Smooth muscle cell (in vitro differentiated cells): ENCODE data around the gene HMGA1. TPM values are rescaled to one million over a fixed set of nuclear protein-coding genes. Genes with fewer than 3 reads are reported as not detected.

ENCODE experiments used
- DNase-seq: peaks from one replicate; lab custom pipeline; 2025; ENCODE audit not compliant: unreplicated experiment; lab: John Stamatoyannopoulos, UW
- H2AFZ ChIP-seq: fragments of 200-600 bp; sonication (generic); 2 replicates; pipeline ENCODE4 v1.6.0; 2016; ENCODE audit warnings: antibody characterized with exemption, low read depth, mild to moderate bottlenecking
- H3F3A ChIP-seq: fragments of 200-600 bp; sonication (generic); 2 replicates; pipeline ENCODE4 v1.6.0; 2017; ENCODE audit warnings: antibody characterized with exemption, low read depth
- H3K27ac ChIP-seq: fragments of 200-600 bp; sonication (generic); 2 replicates; pipeline ENCODE4 v1.5.1; 2016; ENCODE audit warnings: low read depth, mild to moderate bottlenecking
- H3K27me3 ChIP-seq: fragments of 200-600 bp; sonication (generic); 2 replicates; pipeline ENCODE4 v1.6.1; 2016; ENCODE audit warnings: low read depth, mild to moderate bottlenecking
- H3K36me3 ChIP-seq: fragments of 200-600 bp; sonication (generic); 2 replicates; pipeline ENCODE4 v1.5.1; 2016; ENCODE audit warnings: low read depth
- H3K4me1 ChIP-seq: fragments of 200-600 bp; sonication (generic); 2 replicates; pipeline ENCODE4 v1.5.1; 2016; ENCODE audit warnings: low read depth
- H3K4me2 ChIP-seq: fragments of 200-600 bp; sonication (generic); 2 replicates; pipeline ENCODE4 v1.6.0; 2016; ENCODE audit warnings: mild to moderate bottlenecking
- H3K4me3 ChIP-seq: fragments of 200-600 bp; sonication (generic); 2 replicates; pipeline ENCODE4 v1.5.1; 2016; ENCODE audit warnings: mild to moderate bottlenecking
- H3K79me2 ChIP-seq: fragments of 200-600 bp; sonication (generic); 2 replicates; pipeline ENCODE4 v1.6.0; 2016; ENCODE audit warnings: low read depth, mild to moderate bottlenecking
- H3K9ac ChIP-seq: fragments of 200-600 bp; sonication (generic); 2 replicates; pipeline ENCODE4 v1.6.0; 2016; ENCODE audit warnings: low read depth
- H3K9me3 ChIP-seq: fragments of 200-600 bp; sonication (generic); replicated peaks from 2 replicates; pipeline ENCODE4 v1.5.1; 2016; ENCODE audit warnings: low read depth
- H4K20me1 ChIP-seq: fragments of 200-600 bp; sonication (generic); 2 replicates; pipeline ENCODE4 v1.6.0; 2016; ENCODE audit warnings: low read depth
- WGBS: methylation state at CpG from one replicate; pipeline ENCODE4 v1.1.7; 2016; ENCODE audit warnings: low lambda C conversion rate; 5-methylcytosine and 5-hydroxymethylcytosine counted together
- polyA plus RNA-seq: library from polyadenylated mRNA; unstranded; fragments of >200 nt; fragmentation: Nextera tagmentation; extraction: Ambion mirVana; gene quantifications from 2 replicates; pipeline ENCODE4 v1.2.1, GENCODE V29; 2016
- total RNA-seq: library from RNA; depleted of rRNA; stranded (reverse); fragments of >200 nt; gene quantifications from 2 replicates; pipeline ENCODE4 v1.2.3, GENCODE V29; 2014
- TF ChIP-seq, protein P1 (sequence below): fragments of 200-600 bp; sonication (generic); IDR thresholded peaks from 2 replicates; pipeline ENCODE4 v1.5.1; 2017; ENCODE audit warnings: borderline replicate concordance, mild to moderate bottlenecking, antibody characterized with exemption; ENCODE audit not compliant: insufficient read depth, poor library complexity, severe bottlenecking

Gene HMGA1
- total and polyA plus RNA-seq, 2 experiments from 2014 or later: 41.8 to 69.9 TPM

DNA sequence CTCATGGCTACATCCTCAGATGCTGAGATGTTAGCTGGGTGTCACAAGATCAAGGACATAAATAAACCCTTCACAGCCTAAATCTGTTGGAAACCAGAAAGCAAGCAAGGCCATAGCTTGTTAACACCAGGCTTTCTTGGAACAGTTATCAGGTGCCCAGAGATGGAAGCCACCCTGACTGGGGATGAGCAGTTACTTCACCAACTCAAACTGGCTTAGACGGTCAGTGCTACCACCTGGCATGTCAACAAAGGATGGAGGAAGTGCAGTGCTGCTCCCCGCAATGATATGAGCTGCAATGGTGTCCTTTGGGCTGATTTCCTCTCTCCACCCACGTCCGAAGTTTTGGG, 41.1 kb downstream of the HMGA1 start:
- H3K36me3 ChIP-seq: no peaks in the 10 kb centered on the region
- no peak overlapping the region for H2AFZ ChIP-seq
- WGBS: 100% methylated on average over 4 of the region's 4 CpGs
- H3K9me3 ChIP-seq: no peaks in the 10 kb centered on the region
- DNase-seq: no peak
- no peaks in the 10 kb centered on the region for H4K20me1 ChIP-seq
- no peak overlapping the region for H3K4me3 ChIP-seq
- no peak overlapping the region for H3K9ac ChIP-seq
- no peaks in the 10 kb centered on the region for H3K4me1 ChIP-seq
- no peaks in the 10 kb centered on the region for H3K79me2 ChIP-seq
- no peaks in the 10 kb centered on the region for H3F3A ChIP-seq
- no peak overlapping the region for H3K4me2 ChIP-seq
- H3K27ac ChIP-seq: no peak overlapping the region
- TF ChIP-seq, protein P1, sequence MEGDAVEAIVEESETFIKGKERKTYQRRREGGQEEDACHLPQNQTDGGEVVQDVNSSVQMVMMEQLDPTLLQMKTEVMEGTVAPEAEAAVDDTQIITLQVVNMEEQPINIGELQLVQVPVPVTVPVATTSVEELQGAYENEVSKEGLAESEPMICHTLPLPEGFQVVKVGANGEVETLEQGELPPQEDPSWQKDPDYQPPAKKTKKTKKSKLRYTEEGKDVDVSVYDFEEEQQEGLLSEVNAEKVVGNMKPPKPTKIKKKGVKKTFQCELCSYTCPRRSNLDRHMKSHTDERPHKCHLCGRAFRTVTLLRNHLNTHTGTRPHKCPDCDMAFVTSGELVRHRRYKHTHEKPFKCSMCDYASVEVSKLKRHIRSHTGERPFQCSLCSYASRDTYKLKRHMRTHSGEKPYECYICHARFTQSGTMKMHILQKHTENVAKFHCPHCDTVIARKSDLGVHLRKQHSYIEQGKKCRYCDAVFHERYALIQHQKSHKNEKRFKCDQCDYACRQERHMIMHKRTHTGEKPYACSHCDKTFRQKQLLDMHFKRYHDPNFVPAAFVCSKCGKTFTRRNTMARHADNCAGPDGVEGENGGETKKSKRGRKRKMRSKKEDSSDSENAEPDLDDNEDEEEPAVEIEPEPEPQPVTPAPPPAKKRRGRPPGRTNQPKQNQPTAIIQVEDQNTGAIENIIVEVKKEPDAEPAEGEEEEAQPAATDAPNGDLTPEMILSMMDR: no peak
- no peaks in the 10 kb centered on the region for H3K27me3 ChIP-seq

- DNase-seq: no peak
- H3K27me3 ChIP-seq: no peaks in the 10 kb centered on the region
- 83% methylated on average over 5 of the region's 5 CpGs for WGBS
Measured at GRCh38 chr6:34278833-34279232, 42.2 kb downstream of the HMGA1 start.

GRCh38 chr6:34280216-34280615, 43.5 kb downstream of the HMGA1 start:
- Histone ChIP-seq H3K4me3 (no peak overlapping the region), H3F3A (no peaks in the 10 kb centered on the region), H3K27me3 (no peaks in the 10 kb centered on the region), H3K4me2 (no peak overlapping the region), H2AFZ (no peak overlapping the region), H3K9ac (no peak overlapping the region), H3K4me1 (no peaks in the 10 kb centered on the region), H3K9me3 (no peaks in the 10 kb centered on the region), H3K27ac (no peak overlapping the region), H3K36me3 (no peaks in the 10 kb centered on the region), H3K79me2 (no peaks in the 10 kb centered on the region), H4K20me1 (no peaks in the 10 kb centered on the region)
- DNase-seq: no peak
- 99% methylated on average over 4 of the region's 4 CpGs for WGBS
- TF ChIP-seq, protein P1: no peak

More at GRCh38 chr6:34278833-34279232, 42.2 kb downstream of the HMGA1 start:
- H3K9me3 ChIP-seq: no peaks in the 10 kb centered on the region
- H2AFZ ChIP-seq: no peak overlapping the region
- H3K4me3 ChIP-seq: no peak overlapping the region
- H3K79me2 ChIP-seq: no peaks in the 10 kb centered on the region
- no peaks in the 10 kb centered on the region for H4K20me1 ChIP-seq
- TF ChIP-seq, protein P1: no peak
- no peaks in the 10 kb centered on the region for H3K4me1 ChIP-seq
- H3K27ac ChIP-seq: no peak overlapping the region
- H3K4me2 ChIP-seq: no peak overlapping the region
- no peaks in the 10 kb centered on the region for H3F3A ChIP-seq
- H3K9ac ChIP-seq: no peak overlapping the region
- H3K36me3 ChIP-seq: no peaks in the 10 kb centered on the region

DNA sequence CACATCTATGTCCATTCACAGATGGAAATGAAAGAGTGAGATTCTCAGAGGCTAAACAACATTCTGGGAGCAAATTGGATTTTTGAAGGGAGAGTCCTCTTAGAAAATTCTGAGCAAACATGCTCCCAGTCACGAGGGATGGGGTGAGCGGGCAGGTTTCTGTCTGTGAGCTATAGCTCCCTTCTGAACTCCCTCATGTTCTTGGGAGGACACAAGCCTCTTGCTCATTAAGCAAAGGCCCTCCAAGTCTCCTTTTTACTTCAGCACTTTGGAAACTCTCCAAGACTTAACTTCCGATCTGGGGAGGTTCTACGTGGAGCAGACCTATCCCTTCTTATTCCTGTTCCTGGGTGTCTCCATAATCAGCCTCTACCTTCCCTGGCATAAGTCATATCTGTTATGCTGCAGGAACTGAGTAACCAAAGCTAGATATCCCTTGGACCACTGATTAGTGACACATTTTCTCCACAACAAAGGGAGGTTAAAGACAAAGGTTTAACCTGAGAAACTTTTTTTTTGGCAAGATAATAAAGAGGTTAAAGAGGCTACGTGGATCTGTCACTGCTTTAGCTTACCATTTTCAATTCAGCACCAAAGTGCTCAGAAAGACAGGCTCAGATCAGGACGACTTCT, 45.1 kb downstream of the HMGA1 start:
- H3F3A ChIP-seq: no peaks in the 10 kb centered on the region
- H3K27me3 ChIP-seq: no peaks in the 10 kb centered on the region
- H3K4me1 ChIP-seq: no peaks in the 10 kb centered on the region
- no peak overlapping the region for H3K27ac ChIP-seq
- no peaks in the 10 kb centered on the region for H4K20me1 ChIP-seq
- H2AFZ ChIP-seq: no peak overlapping the region
- 93% methylated on average over 6 of the region's 6 CpGs for WGBS
- H3K4me3 ChIP-seq: no peak overlapping the region
- no peaks in the 10 kb centered on the region for H3K36me3 ChIP-seq
- no peak overlapping the region for H3K9ac ChIP-seq
- no peak overlapping the region for H3K4me2 ChIP-seq
- no peak for DNase-seq
- TF ChIP-seq, protein P1: no peak
- no peaks in the 10 kb centered on the region for H3K79me2 ChIP-seq
- no peaks in the 10 kb centered on the region for H3K9me3 ChIP-seq
